ENCODE results near the gene CDH1. TPM values are rescaled to one million over a fixed set of nuclear protein-coding genes. Genes with fewer than 3 reads are reported as not detected.

CDH1 gene
- total RNA-seq, 2 donors from 2014 or later, result 95.3 to 107 TPM

GRCh38 chr16:68866933-68867332, 129.8 kb downstream of the CDH1 start:
- WGBS, 2 donors, result 97 to 100% methylated on average over 6 of the region's 6 CpGs
- Histone ChIP-seq H3K9me3 (no peaks in the 10 kb centered on the region), H3K4me1 (no peaks in the 10 kb centered on the region), H3K27me3 (no peaks in the 10 kb centered on the region), H3K36me3 (replicated peaks in 1 of 2; ENCODE audit: insufficient read depth in 1 of 2, low read depth in 2 of 2) (no peaks in the 10 kb centered on the region), H3K4me3 (no peak overlapping the region), H3K27ac (no peak overlapping the region)
- intact Hi-C loops (cut with DNase I), result no loop called here
- DNase-seq (no peak), ATAC-seq (no peak)
- TF ChIP-seq CTCF (IDR thresholded peaks at IDR 0.05) (no peak), POLR2A (IDR thresholded peaks at IDR 0.05) (no peak)

GRCh38 chr16:68869492-68870088, 132.5 kb downstream of the CDH1 start:
- Histone ChIP-seq H3K4me1 (no peaks in the 10 kb centered on the region), H3K36me3 (replicated peaks in 1 of 2; ENCODE audit: insufficient read depth in 1 of 2, low read depth in 2 of 2) (no peaks in the 10 kb centered on the region), H3K9me3 (no peaks in the 10 kb centered on the region), H3K27ac (no peak overlapping the region), H3K4me3 (no peak overlapping the region), H3K27me3 (no peaks in the 10 kb centered on the region)
- intact Hi-C loops (cut with DNase I), result no loop called here
- no peak for TF ChIP-seq POLR2A (IDR thresholded peaks at IDR 0.05)
- no peak for TF ChIP-seq CTCF (IDR thresholded peaks at IDR 0.05)
- 75 to 84% methylated on average over 4 of the region's 4 CpGs for WGBS, 2 donors
- ATAC-seq (no peak), DNase-seq (no peak)

GRCh38 chr16:68873635-68874471, 136.8 kb downstream of the CDH1 start:
- Histone ChIP-seq H3K27ac (no peak overlapping the region), H3K36me3 (replicated peaks in 1 of 2; ENCODE audit: insufficient read depth in 1 of 2, low read depth in 2 of 2) (peaks cover 0 to 2% of the 10 kb centered on the region in 2 donors), H3K4me1 (no peaks in the 10 kb centered on the region), H3K4me3 (no peak overlapping the region), H3K27me3 (no peaks in the 10 kb centered on the region), H3K9me3 (no peaks in the 10 kb centered on the region)
- ATAC-seq (no peak), DNase-seq (no peak)
- no peak for TF ChIP-seq POLR2A (IDR thresholded peaks at IDR 0.05)
- TF ChIP-seq CTCF (IDR thresholded peaks at IDR 0.05), result no peak
- intact Hi-C loops (cut with DNase I), result no loop called here
- WGBS, 2 donors, result 80 to 88% methylated on average over 7 of the region's 7 CpGs

- H3K4me1 ChIP-seq, result no peaks in the 10 kb centered on the region
- ATAC-seq (no peak), DNase-seq (no peak)
- no peak for TF ChIP-seq CTCF (IDR thresholded peaks at IDR 0.05)
- TF ChIP-seq POLR2A (IDR thresholded peaks at IDR 0.05), result no peak
- H3K36me3 ChIP-seq (replicated peaks in 1 of 2; ENCODE audit: insufficient read depth in 1 of 2, low read depth in 2 of 2), result peaks cover 0 to 2% of the 10 kb centered on the region in 2 donors
- H3K9me3 ChIP-seq, result no peaks in the 10 kb centered on the region
- WGBS, 2 donors, result 89 to 98% methylated on average over 2 to 4 of the region's 4 CpGs
- H3K27me3 ChIP-seq, result no peaks in the 10 kb centered on the region
- intact Hi-C loops (cut with DNase I), result no loop called here
- H3K27ac ChIP-seq, result no peak overlapping the region
- no peak overlapping the region for H3K4me3 ChIP-seq
Observed at GRCh38 chr16:68875871-68876270, 138.8 kb downstream of the CDH1 start.
